Brain pericyte (primary cell): Measurements from ENCODE around the gene CCNA1.

Source experiments
- DNase-seq: peaks from one replicate; pipeline ENCODE4 v3.0.0-alpha.2; 2012; ENCODE audit warnings: low read depth, low spot score

CCNA1 gene

GRCh38 chr13:36453516-36453915 lies 21.2 kb downstream of the CCNA1 start:
- DNase-seq: no peak

GRCh38 chr13:36454121-36454520 lies 21.8 kb downstream of the CCNA1 start:
- DNase-seq: no peak

- no peak for DNase-seq
Measured at GRCh38 chr13:36454987-36455386, 22.7 kb downstream of the CCNA1 start.

GRCh38 chr13:36456577-36456976 lies 24.3 kb downstream of the CCNA1 start:
- no peak for DNase-seq

- DNase-seq: no peak
Measured at GRCh38 chr13:36461506-36461905, 29.2 kb downstream of the CCNA1 start.

GRCh38 chr13:36475468-36475867 lies 43.2 kb downstream of the CCNA1 start:
- DNase-seq: no peak

GRCh38 chr13:36476661-36477060 lies 44.4 kb downstream of the CCNA1 start:
- DNase-seq: no peak

GRCh38 chr13:36480726-36481427 lies 48.6 kb downstream of the CCNA1 start:
- DNase-seq: no peak

GRCh38 chr13:36490055-36490454 lies 57.8 kb downstream of the CCNA1 start:
- DNase-seq: no peak
